GM21390 (cell line): ENCODE measurements around the gene TMEM138.

Experiments used
- ATAC-seq: cut with Tn5 transposase; IDR thresholded peaks from one replicate; pipeline ENCODE4 v1.9.1; 2021; ENCODE audit not compliant: unreplicated experiment

Gene TMEM138

DNA sequence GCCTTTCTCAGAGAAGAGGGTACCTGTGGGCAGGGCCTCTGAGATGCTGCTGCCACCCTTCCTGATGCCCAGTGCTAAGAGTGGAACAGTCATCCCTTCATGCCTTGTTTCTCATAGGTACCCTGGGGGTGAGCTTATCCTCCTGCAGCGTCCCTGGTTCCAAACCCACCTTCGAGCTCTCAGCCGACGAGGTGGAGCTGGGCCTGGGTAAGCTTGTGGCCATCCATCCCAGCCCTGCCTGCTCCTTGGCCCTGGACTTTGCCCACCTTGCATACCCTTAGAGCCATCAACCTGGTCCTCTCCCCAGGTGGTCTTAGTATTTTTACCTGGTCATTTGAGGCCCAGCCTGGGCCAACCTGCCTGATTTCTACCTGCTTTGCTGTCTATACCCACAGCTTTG lies 20.5 kb upstream of the TMEM138 start:
- ATAC-seq, result no peak

DNA sequence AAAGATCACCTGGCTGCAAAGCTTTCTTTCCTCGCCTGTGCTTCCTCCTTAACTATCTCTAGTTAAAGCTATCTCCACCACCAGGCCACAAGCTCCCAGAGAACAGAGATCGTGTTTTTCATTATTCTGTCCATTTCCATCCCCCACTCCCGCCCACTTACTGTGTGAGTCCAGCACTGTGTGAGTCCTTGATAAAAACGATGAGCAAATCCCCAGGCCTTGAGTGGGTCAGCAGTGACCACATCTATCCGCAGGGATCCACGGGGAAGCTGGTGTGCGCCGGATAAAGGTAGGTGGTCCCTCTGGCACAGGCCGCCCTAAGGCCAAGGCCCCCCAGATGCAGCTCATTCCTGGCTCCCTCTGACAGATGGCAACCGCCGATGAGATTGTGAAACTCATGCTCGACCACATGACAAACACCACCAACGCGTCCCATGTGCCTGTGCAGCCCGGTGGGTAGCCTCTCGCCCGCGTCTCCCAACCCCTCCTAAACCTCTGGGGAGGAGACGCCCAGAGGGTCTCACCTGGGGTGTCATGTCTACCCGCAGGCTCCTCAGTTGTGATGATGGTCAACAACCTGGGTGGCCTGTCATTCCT lies 19.9 kb upstream of the TMEM138 start:
- no peak for ATAC-seq

DNA sequence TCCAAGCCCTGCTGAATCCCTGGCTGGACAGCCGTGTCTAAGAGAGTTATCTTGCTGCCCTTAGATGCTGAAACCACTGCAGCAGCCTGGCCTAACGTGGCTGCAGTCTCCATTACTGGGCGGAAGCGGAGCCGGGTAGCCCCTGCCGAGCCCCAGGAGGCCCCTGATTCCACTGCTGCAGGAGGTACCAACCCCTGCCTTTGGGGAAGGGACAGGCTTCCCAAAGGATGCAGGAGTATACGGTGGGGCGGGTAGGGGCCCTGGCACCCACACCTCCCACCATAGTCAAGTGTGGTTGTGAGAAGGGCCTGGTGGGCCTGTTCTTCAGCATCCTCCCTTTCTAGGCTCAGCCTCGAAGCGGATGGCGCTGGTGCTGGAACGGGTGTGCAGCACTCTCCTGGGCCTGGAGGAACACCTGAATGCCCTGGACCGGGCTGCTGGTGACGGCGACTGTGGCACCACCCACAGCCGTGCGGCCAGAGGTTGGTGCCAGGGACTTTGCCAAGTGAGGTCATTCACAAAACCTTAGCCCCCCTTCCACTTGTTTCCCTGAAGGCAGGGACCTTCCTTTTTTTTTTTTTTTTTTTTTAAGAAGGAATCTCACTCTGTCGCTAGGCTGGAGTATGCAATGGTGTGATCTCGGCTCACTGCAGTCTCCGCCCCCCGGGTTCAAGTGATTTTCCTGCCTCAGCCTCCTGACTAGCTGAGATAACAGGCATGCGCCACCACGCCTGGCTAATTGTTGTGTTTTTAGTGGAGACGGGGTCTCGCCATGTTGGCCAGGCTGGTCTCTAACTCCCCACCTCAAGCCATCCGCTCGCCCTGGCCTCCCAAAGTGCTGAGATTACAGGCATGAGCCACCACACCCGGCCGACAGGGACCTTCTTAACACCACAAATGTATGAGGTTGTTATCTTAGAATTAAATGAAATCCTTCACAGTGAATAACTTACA lies 18.1 kb upstream of the TMEM138 start:
- ATAC-seq, result no peak

DNA sequence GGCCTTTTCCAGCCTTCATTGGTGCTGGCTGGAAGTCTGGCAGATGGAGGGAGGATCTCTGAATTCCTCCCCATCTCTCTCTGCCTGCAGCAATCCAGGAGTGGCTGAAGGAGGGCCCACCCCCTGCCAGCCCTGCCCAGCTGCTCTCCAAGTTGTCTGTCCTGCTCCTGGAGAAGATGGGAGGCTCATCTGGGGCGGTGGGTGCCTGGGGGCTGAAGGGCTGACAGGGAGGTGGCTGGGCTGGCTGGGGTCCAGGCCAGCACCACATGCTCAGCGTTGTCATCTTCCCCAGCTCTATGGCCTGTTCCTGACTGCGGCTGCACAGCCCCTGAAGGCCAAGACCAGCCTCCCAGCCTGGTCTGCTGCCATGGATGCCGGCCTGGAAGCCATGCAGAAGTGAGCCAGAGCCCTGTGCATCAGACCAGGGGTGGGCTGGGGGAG lies 17.0 kb upstream of the TMEM138 start:
- ATAC-seq, result no peak

DNA sequence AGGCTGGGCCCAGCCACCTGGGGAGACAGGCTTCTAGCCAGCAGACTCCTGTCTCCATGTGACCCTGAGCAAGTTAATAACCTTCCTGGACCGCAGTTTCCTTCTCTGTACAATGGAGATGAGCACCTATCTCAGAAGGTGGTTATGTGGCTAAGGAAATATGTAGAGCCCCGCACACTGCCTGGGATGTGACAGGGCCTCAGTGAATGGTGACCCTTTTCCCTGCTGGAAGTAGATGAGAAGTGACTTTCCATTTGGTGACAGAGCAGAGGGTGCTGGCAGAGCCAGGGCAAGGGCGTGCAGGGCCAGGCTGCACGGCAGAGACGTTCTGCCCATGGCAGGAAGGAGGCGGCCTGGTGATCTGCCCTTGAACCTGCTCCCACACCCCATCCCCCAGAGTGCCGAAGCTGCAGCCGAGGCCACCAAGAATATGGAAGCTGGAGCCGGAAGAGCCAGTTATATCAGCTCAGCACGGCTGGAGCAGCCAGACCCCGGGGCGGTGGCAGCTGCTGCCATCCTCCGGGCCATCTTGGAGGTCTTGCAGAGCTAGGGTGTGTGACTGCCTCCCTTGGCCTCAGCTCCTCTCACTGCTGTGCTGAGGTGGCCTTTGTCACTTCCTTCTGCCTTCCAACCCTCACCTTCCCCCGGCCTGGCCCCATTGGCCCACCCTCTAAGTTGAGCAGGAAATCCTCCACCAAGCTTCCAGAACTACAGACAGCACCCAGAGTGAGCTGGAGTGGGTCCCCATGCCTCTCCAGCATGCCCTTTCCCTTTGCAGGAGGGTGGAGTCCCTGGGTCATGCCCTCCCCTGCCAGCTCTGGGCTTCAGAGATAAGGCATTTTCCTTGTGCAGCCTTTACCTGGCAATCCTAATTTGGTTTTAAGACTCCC lies 16.0 kb upstream of the TMEM138 start:
- no peak for ATAC-seq

DNA sequence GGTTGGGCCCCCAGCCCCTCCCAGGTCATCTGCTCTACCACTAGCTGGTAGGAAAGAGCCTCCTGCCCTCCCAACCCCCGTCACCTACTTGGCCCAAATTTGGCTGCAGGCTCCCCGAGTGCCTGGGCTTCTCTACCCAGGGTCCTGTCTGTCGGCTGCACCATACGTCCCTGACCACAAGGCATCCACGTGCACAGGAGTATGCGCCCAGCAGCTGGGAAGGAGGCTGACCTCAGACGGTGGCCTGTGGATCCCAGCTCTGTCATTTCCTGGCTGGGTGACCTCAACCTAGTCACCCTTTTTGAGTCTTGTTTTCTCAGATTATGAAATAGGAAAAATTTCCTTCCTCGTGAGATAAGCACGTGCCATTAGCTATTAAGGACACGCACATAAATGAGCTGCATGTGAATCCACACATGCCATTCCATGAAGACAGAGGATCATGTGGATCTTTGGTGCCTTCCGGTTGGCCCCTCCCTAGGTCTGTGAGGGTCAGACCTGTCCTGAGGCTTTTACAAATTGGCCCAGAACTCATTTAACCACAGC lies 14.2 kb upstream of the TMEM138 start:
- no peak for ATAC-seq

DNA sequence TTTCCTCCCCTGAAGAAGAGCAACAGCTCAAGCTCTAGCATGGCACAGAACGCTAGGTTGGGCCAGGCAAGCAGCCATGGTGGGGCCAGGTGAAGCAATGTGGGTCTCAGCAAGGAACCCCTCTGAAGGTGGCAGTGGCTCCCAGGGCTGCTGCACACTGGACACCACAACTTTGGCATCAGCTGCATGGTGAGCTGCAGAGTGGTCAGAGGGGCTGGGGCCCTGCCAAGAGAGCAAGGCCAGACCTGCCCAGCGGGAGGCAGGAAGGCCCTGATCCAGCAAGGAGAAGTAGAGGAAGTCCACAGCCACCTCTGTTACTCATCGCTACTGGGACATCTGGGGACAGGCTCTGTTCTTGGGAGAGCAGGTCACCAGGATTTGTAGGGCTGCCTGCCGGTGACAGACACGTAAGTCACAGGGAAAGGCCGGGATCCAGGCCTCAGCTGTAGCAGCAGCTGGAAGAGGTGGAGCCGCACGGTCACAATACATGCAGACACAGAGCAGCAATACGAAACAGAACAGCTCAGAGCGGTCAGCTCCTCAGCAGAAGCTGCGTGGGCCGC lies 12.9 kb upstream of the TMEM138 start:
- ATAC-seq, result no peak

DNA sequence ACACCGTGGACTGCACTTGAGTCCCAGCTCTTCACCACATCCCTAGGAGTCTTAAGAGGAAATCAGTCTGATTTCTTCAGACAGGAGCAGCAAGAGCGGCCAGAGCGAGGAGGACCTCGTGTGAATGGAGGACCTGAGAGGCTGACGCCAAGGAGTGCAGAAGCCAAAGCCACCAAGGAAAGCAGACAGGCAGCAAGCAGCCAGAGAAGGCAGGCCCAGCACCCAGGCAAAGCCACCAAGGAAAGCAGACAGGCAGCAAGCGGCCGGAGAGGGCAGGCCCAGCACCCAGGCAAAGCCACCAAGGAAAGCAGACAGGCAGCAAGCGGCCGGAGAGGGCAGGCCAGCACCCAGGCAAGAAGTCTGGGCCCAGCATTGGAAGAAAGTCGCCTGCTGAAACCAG lies 12.3 kb upstream of the TMEM138 start:
- no peak for ATAC-seq

DNA sequence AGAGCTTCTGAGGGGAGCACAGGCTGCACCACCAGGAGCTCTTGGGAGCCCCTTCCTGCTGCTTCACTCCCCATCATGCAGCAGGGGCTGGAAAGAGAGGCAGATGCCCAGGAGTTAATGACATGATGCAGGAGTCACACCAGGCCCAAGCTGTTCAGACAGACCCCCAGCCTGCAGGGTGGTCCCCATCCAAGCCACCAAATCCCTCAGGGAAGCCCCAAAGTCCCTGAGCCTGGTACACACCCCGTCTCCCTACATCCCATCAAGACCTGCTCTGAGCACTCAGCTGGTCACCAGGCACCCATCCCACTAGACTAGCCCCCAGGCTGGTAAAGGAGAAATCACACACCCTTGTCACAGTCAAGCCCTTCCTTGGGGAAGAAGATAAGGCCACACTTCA lies 11.8 kb upstream of the TMEM138 start:
- no peak for ATAC-seq

DNA sequence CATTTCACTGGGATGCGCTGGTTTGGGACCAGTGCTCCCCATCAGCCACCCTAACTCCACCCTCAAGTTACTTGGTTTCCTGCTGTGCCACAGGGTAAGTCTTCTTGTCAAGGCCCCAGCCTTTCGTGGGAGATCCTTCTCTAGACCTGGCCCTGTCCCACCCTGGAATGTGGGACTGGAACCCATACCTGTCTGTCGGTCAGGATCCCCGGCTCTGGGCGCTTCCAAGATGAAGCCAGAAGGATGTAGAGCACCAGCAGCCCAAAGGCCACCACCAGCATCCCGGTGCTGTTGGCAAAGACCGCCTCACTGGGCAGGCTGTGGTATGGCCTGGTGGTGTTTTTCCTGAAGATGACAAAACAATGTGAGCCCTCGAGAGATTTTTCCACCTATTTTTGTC lies 11.4 kb upstream of the TMEM138 start:
- ATAC-seq, result no peak

DNA sequence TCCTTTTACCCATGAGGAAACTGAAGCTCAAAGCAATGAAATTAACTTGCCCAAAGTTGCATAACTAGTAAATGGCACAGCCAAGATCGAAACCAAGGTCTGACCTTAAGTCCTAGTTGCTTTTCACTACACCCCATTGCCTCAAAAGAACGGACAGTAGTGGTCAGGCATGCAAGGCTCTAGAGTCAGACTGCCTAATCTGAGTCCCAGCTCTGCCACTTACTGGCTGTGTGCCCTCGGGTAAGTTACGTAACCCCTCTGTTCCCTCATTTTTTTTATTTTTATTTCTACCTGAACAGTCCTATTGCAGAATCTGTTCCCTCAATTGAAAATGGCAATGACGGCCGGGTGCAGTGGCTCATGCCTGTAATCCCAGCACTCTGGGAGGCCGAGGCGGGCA lies 10.1 kb upstream of the TMEM138 start:
- ATAC-seq, result no peak

DNA sequence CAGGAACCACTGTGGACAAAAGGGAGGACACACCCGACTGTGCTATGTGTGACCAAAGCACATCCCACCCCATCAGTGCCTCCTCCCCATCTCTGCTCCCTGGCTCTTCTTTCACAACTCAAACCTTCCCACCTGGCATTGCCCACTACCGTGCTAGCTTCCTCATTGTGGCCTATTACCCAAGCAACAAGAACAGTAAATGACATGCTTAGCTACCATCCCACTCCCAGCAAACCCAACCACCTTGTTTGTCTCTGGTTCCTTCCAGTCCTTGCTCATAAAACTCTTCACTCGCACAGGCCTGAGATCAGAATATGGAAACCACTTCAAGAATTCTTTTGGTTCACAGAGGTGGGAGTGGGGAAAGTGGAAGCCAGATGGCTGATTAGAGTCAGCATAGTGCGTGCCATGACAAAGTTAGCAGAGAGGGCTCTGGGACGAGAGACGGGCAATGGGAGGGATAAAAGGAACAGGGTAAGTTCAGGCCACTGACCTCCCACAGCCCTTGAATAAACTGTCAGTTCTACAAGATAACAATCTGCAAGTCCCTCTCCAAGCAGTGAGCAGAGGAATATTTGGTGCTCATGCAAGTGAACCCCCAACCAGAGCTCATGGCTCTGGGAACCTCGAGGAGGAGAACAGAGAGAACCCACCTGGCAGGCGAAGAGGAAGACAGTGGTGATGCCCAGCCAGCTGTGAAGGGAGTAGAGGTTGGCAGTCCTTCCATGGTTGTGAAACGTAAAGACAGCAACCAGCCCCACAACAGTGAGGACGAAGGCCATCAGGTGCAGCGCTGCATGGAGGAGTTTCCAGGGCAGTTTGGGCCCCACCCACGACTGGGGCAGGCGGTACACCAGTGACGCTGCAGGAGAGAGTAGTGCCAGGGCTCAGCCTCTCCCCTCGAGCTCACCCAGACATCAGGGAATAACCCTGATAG lies 8.8 kb upstream of the TMEM138 start:
- no peak for ATAC-seq

DNA sequence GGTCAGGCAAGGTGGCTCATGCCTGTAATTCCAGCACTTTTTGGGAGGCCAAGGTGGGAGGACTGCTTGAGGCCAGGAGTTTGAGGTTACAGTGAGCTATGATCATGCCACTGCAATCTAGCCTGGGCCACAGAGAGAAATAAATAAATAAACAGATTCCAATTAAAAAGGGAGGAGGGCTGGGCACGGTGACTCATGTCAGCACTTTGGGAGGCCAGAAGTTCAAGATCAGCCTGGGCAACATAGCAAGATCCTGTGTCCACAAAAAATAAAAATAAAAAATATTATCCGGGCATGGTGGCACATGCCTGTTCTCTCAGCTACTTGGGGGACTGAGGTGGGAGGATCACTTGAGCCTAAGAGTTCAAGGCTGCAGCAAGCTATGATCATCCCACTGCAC lies 8.0 kb upstream of the TMEM138 start:
- ATAC-seq, result no peak

DNA sequence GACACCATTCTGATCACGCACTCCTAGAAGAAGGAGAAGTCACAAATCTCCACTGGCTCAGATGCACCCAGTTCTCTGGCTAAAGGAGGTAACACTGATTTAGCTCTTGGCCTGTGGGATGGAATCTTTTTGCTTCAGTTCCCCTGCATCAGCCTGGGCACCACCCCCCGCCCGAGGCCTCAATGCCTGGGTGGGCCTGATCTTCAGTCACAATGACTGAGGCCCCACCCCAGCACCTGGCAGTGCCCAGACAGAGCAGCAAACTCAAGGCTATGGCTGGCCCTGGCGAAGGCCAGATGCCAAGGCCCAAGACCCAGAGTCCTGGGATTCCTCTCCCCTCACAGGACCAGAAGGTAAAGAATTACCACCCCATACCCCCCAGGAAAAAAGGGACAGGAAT lies 5.5 kb upstream of the TMEM138 start:
- no peak for ATAC-seq

DNA sequence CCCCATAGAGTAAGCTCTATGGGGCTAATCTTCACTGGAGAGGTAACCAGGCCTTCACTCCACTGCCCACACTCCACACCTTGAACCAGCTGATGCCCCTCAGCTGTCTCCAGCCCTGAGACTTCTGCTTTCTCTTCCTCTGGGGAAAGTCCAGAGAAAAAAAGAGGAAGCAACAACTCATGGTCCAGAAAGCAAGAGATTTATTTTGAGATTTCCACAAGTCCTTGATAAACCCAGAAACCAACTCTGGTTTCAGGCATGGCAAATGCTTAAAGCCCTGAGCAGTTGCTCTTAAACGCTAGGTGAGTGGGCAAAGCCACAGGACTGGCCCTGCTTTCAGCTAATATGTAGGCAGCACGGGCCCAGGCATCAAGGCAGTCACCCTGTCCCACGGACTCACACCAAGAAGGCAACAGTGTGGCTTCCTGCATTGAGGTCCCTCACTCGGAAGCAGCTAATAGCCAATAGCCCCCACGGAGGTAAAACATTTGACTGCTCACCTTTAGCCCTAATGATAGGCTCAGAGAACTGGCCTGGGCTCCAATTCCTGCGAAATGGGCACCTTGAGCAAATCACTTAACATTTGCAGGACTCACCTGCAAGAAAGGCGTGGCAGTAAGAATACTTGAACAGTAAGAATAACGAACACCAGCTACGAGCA lies 4.8 kb upstream of the TMEM138 start:
- no peak for ATAC-seq

DNA sequence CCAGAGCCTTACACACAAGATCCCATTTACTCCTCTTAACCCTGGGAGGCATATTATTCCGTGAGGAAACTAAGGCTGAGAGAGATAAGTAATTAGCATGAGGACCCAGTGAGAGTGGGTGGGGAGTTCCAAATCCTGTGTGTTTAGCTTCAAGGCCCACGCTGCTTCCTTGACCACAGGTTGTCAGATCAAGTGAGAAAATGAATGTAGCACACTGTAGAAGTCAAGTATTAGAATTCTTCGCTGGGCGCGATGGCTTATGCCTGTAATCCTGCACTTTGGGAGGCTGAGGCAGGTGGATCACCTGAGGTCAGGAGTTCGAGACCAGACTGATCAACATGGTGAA lies 4.3 kb upstream of the TMEM138 start:
- ATAC-seq, result no peak

DNA sequence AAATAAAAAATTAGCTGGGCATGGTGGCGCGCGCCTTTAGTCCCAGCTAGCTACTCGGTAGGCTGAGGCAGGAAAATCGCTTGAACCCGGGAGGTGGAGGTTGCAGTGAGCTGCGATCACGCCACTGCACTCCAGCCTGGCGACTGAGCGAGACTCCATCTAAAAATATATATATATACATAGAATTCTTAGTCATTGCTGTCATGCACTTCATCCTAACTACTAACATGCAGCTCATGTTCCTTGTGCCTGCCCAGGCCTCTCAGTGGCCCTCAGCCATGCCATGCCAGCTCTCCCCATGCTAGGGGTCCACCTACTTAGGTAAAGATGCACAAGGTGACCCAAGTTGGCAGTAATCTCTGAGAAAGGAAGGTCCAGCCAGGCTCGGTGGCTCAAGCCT lies 3.6 kb upstream of the TMEM138 start:
- no peak for ATAC-seq

DNA sequence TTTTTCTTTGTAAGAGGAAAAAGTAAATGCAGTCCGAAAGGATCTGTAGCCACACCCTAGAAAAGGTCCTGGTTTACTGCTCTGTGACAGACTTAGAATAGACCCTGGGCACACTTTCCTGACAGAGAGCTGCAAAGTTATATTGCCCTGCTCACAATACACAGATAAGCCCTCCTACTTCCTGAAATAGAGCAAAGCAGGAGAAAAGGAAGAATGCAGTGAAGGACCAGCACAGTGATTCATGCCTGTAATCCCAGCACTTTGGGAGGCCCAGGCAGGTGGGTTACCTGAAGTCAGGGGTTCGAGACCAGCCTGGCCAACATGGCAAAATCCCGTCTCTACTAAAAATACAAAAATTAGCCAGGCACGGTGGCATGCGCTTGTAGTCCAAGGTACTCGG lies 2.7 kb upstream of the TMEM138 start:
- ATAC-seq, result no peak

DNA sequence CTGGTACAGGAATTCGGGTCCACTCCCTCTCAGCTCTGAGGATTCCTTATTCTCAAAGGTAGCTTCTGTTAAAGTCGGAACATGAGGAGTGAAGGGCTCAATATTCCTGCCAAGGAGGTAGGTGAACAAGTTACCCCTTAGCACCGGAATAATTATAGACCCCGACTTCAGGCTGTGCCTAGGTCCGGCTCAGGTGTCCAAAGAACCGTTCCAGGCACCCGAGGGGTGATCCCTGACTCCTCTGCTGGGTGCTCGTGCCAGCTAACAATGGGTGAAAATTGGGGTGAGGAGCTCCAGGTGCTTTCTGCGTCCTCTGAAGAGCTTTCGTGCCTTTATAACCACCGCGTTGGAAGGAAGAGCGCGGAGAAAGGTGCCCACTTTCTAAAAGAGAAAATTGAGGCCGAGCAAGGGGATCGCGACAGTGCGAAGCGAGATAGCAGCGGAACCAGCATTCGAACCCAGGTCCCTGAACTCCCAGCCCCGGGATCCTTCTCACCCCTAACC lies 885 bp upstream of the TMEM138 start:
- ATAC-seq, result no peak
